IMR-90 (cell line): ENCODE data around the gene CALM1.

Experiments used
- CHD1 ChIP-seq: IDR thresholded peaks from 2 replicates; pipeline ENCODE4 v1.6.1; 2012; ENCODE audit warnings: low read depth, low read length, improper control_type of control experiment
- MXI1 ChIP-seq: IDR thresholded peaks from 2 replicates; pipeline ENCODE4 v1.6.1; 2012; ENCODE audit warnings: low read depth, mild to moderate bottlenecking, low read length, moderate library complexity, borderline replicate concordance
- POLR2A ChIP-seq: IDR thresholded peaks from 2 replicates; pipeline ENCODE4 v1.6.1; 2012; ENCODE audit warnings: mild to moderate bottlenecking, low read depth, low read length
- RFX5 ChIP-seq: IDR thresholded peaks from 2 replicates; pipeline ENCODE4 v1.8.0; 2012; ENCODE audit warnings: low read depth, mild to moderate bottlenecking, low read length, moderate library complexity
- SMC3 ChIP-seq: fragments of 150-350 bp; IDR thresholded peaks from 2 replicates; pipeline ENCODE4 v1.6.1; 2016; ENCODE audit warnings: low read depth, mild to moderate bottlenecking, antibody characterized with exemption, low read length, moderate library complexity
- TF ChIP-seq, protein P1 (sequence below): conservative IDR thresholded peaks from 2 replicates; pipeline ENCODE4 v1.5.1; 2012; ENCODE audit warnings: mild to moderate bottlenecking, low read depth, low read length, improper control_type of control experiment

DNA sequence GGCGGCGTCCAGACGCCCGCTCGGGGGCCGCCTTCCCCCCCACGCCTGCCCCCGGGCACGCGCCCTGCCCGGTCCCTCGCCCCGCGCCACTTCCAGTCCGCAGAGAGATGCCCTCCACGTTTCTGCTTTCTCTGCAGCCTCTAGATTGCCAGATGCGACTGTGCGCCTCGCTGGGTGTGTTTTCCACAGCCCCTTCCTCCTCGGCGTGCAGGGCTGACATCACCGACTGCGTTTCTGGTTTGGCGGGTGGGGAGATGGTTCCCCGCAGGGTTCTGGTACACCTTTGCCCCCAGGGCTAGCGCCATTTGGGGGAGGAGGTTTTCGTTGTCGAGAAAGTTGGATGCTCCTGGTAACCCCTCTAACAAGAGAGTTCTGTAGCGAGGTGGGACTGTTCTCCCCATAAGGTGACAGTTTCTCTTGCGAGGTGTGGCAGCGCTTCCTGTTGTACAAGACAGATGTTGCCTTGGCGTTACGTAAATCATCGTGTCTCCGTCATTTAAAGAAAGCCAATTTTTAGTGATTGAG lies 1.5 kb downstream of the CALM1 start:
- TF ChIP-seq, protein P1, sequence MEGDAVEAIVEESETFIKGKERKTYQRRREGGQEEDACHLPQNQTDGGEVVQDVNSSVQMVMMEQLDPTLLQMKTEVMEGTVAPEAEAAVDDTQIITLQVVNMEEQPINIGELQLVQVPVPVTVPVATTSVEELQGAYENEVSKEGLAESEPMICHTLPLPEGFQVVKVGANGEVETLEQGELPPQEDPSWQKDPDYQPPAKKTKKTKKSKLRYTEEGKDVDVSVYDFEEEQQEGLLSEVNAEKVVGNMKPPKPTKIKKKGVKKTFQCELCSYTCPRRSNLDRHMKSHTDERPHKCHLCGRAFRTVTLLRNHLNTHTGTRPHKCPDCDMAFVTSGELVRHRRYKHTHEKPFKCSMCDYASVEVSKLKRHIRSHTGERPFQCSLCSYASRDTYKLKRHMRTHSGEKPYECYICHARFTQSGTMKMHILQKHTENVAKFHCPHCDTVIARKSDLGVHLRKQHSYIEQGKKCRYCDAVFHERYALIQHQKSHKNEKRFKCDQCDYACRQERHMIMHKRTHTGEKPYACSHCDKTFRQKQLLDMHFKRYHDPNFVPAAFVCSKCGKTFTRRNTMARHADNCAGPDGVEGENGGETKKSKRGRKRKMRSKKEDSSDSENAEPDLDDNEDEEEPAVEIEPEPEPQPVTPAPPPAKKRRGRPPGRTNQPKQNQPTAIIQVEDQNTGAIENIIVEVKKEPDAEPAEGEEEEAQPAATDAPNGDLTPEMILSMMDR: no peak
- no peak for TF ChIP-seq SMC3
- 0 out of 2 replicates have a peak, but pooled peaks have one; percentile 47 for TF ChIP-seq MXI1
- no peak for TF ChIP-seq RFX5
- no peak for TF ChIP-seq POLR2A
- TF ChIP-seq CHD1: no peak
